CMK (cell line): ENCODE measurements around the gene GARIN1A.
"Not testable (repeated sequence)": the region's sequence is repeated elsewhere in the genome, so short reads cannot be mapped to it uniquely, and the experiment has no call there.

ENCODE experiments used
- DNase-seq: peaks from one replicate; pipeline ENCODE4 v3.0.0-alpha.2; 2010; ENCODE audit warnings: low read depth

GARIN1A gene

DNA sequence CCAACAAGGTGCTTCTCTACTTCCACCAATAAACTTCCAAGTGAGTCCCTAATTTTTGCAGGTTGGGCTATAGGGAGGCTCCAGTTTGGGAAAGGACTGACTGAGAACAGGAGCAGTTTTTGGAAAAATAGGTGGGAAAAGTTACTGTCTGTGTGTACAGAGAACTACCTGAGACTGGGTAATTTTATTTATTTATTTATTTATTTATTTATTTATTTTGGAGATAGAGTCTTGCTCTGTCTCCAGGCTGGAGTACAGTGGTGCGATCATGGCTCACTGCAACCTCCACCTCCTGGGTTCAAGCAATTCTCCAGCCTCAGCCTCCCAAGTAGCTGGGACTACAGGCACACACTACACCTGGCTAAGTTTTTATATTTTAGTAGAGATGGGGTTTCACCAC, 11.2 kb downstream of the GARIN1A start:
- not testable (repeated sequence) for DNase-seq

- not testable (repeated sequence) for DNase-seq
Observed at GRCh38 chr7:128683738-128684137, 11.6 kb downstream of the GARIN1A start.

- DNase-seq = no peak
Observed at GRCh38 chr7:128687131-128687530, 15.0 kb downstream of the GARIN1A start.

DNA sequence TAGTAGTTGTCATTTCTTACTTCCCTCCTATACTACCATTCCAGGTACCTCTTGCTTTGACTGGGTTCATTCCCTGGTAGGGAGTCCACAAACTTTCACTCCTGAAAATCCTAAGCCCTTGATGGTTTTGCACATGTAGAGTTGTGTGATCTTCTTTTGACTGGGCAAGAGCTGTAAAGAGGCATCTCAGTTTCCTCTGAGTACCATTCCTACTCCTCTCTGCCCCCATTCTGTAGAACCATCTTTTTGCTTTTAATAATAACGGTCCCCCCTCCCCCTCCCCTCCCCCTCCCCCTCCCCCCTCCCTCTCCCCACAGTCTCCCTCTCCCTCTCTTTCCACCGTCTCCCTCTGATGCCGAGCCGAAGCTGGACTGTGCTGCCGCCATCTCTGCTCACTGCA, 16.4 kb downstream of the GARIN1A start:
- no peak for DNase-seq

GRCh38 chr7:128689161-128689935, 17.3 kb downstream of the GARIN1A start:
- not testable (repeated sequence) for DNase-seq

DNA sequence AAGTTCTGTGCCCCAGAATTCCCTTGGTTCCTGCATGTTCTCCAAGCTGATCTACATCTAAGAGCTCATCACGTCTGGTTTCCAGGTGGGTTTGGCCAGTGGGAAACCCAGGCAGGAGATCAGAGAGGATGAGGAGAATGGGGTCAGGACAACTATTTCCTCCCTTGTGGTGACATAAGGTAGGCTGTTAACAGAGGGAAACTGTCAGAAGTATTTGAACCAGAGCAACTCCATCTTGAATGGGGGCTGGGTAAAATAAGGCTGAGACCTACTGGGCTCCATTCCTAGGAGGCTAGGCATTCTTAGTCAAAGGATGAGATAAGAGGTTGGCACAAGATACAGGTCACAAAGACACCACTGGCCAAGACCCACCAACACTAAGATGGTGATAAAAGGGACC, 19.1 kb downstream of the GARIN1A start:
- no peak for DNase-seq

- no peak for DNase-seq
Observed at GRCh38 chr7:128692623-128693270, 20.7 kb downstream of the GARIN1A start.

- no peak for DNase-seq
Observed at GRCh38 chr7:128693373-128694015, 21.4 kb downstream of the GARIN1A start.

- DNase-seq = no peak
Observed at GRCh38 chr7:128694738-128695137, 22.6 kb downstream of the GARIN1A start.

- peak; percentile 24 for DNase-seq
Observed at GRCh38 chr7:128697302-128697905, 25.3 kb downstream of the GARIN1A start.

GRCh38 chr7:128699196-128699712, 27.2 kb downstream of the GARIN1A start:
- DNase-seq = no peak

DNA sequence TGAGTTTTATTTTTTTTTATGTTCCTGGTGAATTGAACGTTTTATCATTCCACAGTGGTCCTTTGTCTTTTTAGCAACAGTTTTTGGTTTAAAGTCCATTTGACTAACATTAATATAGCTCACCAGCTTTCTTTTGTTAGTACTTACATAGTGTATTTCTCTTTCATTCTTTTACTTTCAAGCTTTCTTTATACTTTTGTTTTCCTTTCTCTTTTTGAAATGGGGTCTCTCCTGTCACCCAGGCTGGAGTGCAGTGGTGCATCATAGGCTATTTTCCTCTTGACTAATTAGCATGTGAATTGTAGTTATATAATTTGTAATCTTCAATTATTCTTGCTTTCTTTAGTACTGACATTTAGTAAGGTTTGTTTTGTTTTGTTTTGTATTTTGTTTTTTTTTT, 27.8 kb downstream of the GARIN1A start:
- DNase-seq = no peak

DNA sequence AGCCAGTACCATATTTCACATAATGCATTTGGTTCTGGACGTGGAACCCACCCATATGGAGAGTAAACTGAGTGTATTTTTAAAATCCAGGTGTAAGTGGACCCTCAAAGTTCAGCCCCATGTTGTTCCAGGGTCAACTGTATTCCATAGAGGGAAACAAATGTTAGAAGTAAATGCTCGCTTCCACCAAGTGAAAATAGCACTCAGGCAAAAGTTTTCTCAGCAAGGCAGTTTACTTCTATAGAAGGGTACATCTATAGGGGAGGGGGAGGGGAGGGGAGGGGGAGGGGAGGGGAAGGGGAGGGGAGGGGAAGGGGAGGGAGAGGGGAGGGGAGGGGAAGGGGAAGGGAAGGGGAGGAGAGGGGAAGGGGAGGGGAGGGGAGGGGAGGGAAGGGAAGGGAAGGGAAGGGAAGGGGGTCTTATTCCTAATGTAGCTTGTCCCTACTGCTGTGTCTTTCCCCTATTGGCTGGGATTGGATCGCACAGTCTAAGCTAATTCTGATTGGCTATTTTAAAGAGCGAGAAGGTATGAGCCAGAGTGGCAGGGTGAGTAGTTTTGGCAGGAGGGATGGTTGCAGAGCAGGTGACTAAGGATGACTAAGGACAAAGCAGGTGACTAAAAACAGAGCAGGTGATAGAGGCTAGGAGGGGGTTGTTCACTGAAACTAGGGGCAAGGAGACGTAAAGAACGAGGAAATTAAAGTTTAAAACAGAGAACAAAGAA, 29.1 kb downstream of the GARIN1A start:
- no peak for DNase-seq

GRCh38 chr7:128703609-128704241, 31.6 kb downstream of the GARIN1A start:
- DNase-seq = no peak

DNA sequence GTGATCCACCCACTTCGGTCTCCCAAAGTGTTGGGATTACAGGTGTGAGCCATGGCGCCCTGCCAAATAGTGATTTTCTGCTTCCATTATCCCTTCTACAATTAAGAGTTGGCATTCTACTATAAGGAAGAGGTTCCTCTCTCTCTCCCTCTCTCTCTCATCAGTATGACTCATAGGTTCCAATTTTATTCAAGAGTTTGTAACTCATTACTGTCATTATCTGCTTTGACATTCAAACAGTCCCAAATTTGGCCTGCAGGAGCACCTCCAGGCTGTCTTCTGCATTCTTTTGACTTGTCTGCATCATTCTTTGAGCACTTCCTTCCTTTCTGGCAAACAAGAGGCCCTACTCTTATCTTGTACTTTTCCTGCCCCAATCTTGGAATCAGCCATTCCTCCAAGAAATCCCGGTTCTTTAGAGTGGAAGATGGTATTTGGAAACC, 33.8 kb downstream of the GARIN1A start:
- DNase-seq = no peak

GRCh38 chr7:128707752-128708151, 35.7 kb downstream of the GARIN1A start:
- no peak for DNase-seq

- no peak for DNase-seq
Observed at GRCh38 chr7:128708235-128708634, 36.1 kb downstream of the GARIN1A start.

GRCh38 chr7:128708824-128709223, 36.7 kb downstream of the GARIN1A start:
- DNase-seq = no peak

DNA sequence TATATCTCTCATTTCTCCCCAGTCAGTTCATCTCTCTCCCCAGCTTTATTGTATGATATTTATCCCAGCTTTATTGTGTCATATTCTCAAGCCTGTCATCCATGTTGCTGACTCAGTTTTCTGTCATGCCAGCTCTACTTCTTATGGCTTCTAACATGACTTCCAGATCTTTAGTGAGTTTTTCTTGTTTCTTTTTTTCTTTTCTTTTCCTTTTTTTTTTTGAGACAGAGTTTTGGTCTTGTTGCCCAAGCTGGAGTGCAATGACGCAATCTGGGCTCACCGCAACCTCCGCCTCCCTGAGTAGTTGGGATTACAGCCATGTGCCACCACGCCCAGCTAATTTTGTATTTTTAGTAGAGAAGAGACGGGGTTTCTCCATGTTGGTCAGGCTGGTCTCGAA, 38.4 kb downstream of the GARIN1A start:
- no peak for DNase-seq

- no peak for DNase-seq
Observed at GRCh38 chr7:128713794-128714193, 41.7 kb downstream of the GARIN1A start.
